Esophagus muscularis mucosa (tissue), 4 donors: ENCODE data around the gene SFXN1. TPM values are rescaled to one million over a fixed set of nuclear protein-coding genes. Genes with fewer than 3 reads are reported as not detected.

Experiments
- DNase-seq: peaks from one replicate; pipeline ENCODE4 v3.0.0-alpha.2; 2017; ENCODE audit errors: extremely low spot score
- H3K27ac ChIP-seq, 4 donors: fragments of 200-600 bp; sonication (generic); replicated peaks in 1 of 4; 1 replicate in 3 of 4; 2 replicates in 1 of 4; pipeline ENCODE4 v1.5.1; 2016 to 2019; ENCODE audit warnings: mild to moderate bottlenecking in 1 of 4
- H3K27me3 ChIP-seq, 4 donors: fragments of 200-600 bp; sonication (generic); one replicate each; pipeline versions ENCODE4 v1.5.1 to v1.6.0; 2016 to 2019
- H3K36me3 ChIP-seq, 4 donors: fragments of 200-600 bp; sonication (generic); one replicate each; pipeline ENCODE4 v1.5.1; 2016 to 2019
- H3K4me1 ChIP-seq, 4 donors: fragments of 200-600 bp; sonication (generic); one replicate each; pipeline ENCODE4 v1.5.1; 2016 to 2019
- H3K4me3 ChIP-seq, 4 donors: fragments of 200-600 bp; sonication (generic); 1 replicate in 2 of 4; 2 replicates in 2 of 4; pipeline ENCODE4 v1.5.1; 2016 to 2019; ENCODE audit warnings: mild to moderate bottlenecking in 4 of 4, moderate library complexity in 1 of 4
- H3K9me3 ChIP-seq, 4 donors: fragments of 200-600 bp; sonication (generic); 1 replicate in 3 of 4; 2 replicates in 1 of 4; pipeline ENCODE4 v1.5.1; 2016 to 2019
- CTCF ChIP-seq, 3 experiments: fragments of 200-600 bp in 2 of 3; fragments of 450-650 bp in 1 of 3; sonication (generic) in 2 of 3; IDR thresholded peaks; one replicate each; pipeline ENCODE4 v1.5.1; 2017 to 2019; ENCODE audit warnings: antibody characterized with exemption in 3 of 3, mild to moderate bottlenecking in 2 of 3, moderate library complexity in 1 of 3
- EP300 ChIP-seq: sonication (generic); formaldehyde crosslinking; IDR thresholded peaks from one replicate; pipeline ENCODE4 v1.6.1; 2017; ENCODE audit warnings: antibody characterized with exemption
- POLR2A ChIP-seq: fragments of 450-650 bp; IDR thresholded peaks from one replicate; pipeline ENCODE4 v1.6.1; 2017; ENCODE audit warnings: antibody characterized with exemption, moderate library complexity, mild to moderate bottlenecking, low read depth
- POLR2AphosphoS5 ChIP-seq, 2 donors: sonication (generic); formaldehyde crosslinking; IDR thresholded peaks; one replicate each; pipeline ENCODE4 v1.6.1; 2017; ENCODE audit warnings: antibody characterized with exemption in 2 of 2
- WGBS: methylation state at CpG from one replicate; pipeline ENCODE4 v1.1.5; 2018; 5-methylcytosine and 5-hydroxymethylcytosine counted together
- intact Hi-C: fragments of 100-400 bp; cut with DNase I; formaldehyde crosslinking; loops from one replicate; pipeline ENCODE4 v1.15.1; 2023
- total RNA-seq, 4 donors: library from RNA; depleted of rRNA; stranded (reverse); fragments of >200 nt; gene quantifications; one replicate each; pipeline versions ENCODE4 v1.1.0 to v1.2.1, GENCODE V29; 2016

SFXN1 gene
- total RNA-seq, 4 donors from 2014 or later, result 11.2 to 18.1 (median 15.3) TPM

GRCh38 chr5:175576591-175576990 is 98.2 kb downstream of the SFXN1 start:
- peaks cover 0 to 41% (median 0%) of the 10 kb centered on the region in 4 donors for H3K27me3 ChIP-seq
- 67% methylated on average over 6 of the region's 6 CpGs for WGBS
- intact Hi-C loops, result no loop called here

More at GRCh38 chr5:175576591-175576990, 98.2 kb downstream of the SFXN1 start:
- Histone ChIP-seq H3K4me3 (no peak overlapping the region), H3K4me1 (peaks cover 0 to 8% (median 0%) of the 10 kb centered on the region in 4 donors), H3K9me3 (no peaks in the 10 kb centered on the region), H3K36me3 (no peaks in the 10 kb centered on the region), H3K27ac (no peak overlapping the region)
- DNase-seq, result no peak
- TF ChIP-seq CTCF (IDR thresholded peaks at IDR 0.05), result no peak
- TF ChIP-seq POLR2AphosphoS5 (IDR thresholded peaks at IDR 0.05), result no peak
- no peak for TF ChIP-seq EP300
- TF ChIP-seq POLR2A, result no peak

Other genes starting within 250 kb of the SFXN1 start
- under 1 TPM in 2 of 4 donors, not detected in 2; 0.06 TPM for gene DRD1, start 34.4 kb upstream of the SFXN1 start, total RNA-seq
- 10 to 100 TPM in 1 of 4 donors, 1 to 10 TPM in 3; 1.9 to 10.9 (median 2.8) TPM for gene HRH2, start 179.5 kb downstream of the SFXN1 start, total RNA-seq